ENCODE data around the gene MACROD1.

- TF ChIP-seq CTCF (IDR thresholded peaks at IDR 0.05) (no peak), ZFX (IDR thresholded peaks at IDR 0.05; ENCODE audit: borderline replicate concordance) (no peak)
These were observed 61.3 kb downstream of the MACROD1 start for GRCh38 chr11:64104632-64105031.
